H9 (cell line): Measurements from ENCODE around the gene TRMT1. TPM values are rescaled to one million over a fixed set of nuclear protein-coding genes. Genes with fewer than 3 reads are reported as not detected.
A peak's percentile ranks its signal among the peaks of the same experiment; 100 is the strongest.

ENCODE experiments used
- DNase-seq: peaks from one replicate; pipeline ENCODE4 v3.0.0-alpha.2; 2017
- H2AFZ ChIP-seq: one replicate; pipeline ENCODE4 v1.6.1; 2013; ENCODE audit warnings: mild to moderate bottlenecking, low read length, control low read depth, moderate library complexity
- H2AK5ac ChIP-seq: 2 replicates; pipeline ENCODE4 v1.6.1; 2013; ENCODE audit warnings: low read length, control low read depth, mixed read lengths; ENCODE audit not compliant: insufficient read length
- H2BK120ac ChIP-seq: one replicate; pipeline ENCODE4 v1.6.1; 2013; ENCODE audit warnings: low read depth, mild to moderate bottlenecking, low read length, control low read depth, inconsistent platforms; ENCODE audit not compliant: poor library complexity, severe bottlenecking
- H2BK12ac ChIP-seq: 2 replicates; pipeline ENCODE4 v1.6.1; 2013; ENCODE audit warnings: low read length, control low read depth, mixed read lengths, low read depth; ENCODE audit not compliant: insufficient read length
- H2BK15ac ChIP-seq: 2 replicates; pipeline ENCODE4 v1.6.1; 2013; ENCODE audit warnings: low read depth, low read length, control low read depth
- H2BK20ac ChIP-seq: one replicate; pipeline ENCODE4 v1.6.1; 2013; ENCODE audit warnings: low read depth, mild to moderate bottlenecking, low read length, control low read depth, inconsistent platforms; ENCODE audit not compliant: poor library complexity, severe bottlenecking
- H2BK5ac ChIP-seq: 2 replicates; pipeline ENCODE4 v1.6.1; 2013; ENCODE audit warnings: low read length, control low read depth, mixed read lengths; ENCODE audit not compliant: insufficient read length
- H3K14ac ChIP-seq: 2 replicates; pipeline ENCODE4 v1.6.1; 2013; ENCODE audit warnings: low read length, control low read depth; ENCODE audit not compliant: insufficient read depth
- H3K18ac ChIP-seq: 2 replicates; pipeline ENCODE4 v1.6.1; 2013; ENCODE audit warnings: low read depth, mild to moderate bottlenecking, mixed read lengths, low read length, control low read depth; ENCODE audit not compliant: insufficient read length
- H3K23ac ChIP-seq: 2 replicates; pipeline ENCODE4 v1.6.1; 2013; ENCODE audit warnings: low read length, control low read depth, mixed read lengths, low read depth; ENCODE audit not compliant: insufficient read length
- H3K23me2 ChIP-seq: 2 replicates; pipeline ENCODE4 v1.6.1; 2013; ENCODE audit warnings: low read depth, mild to moderate bottlenecking, mixed read lengths, low read length, control low read depth; ENCODE audit not compliant: insufficient read length, poor library complexity, severe bottlenecking
- H3K27ac ChIP-seq: 2 replicates; pipeline ENCODE4 v1.5.1; 2013; ENCODE audit warnings: low read length, control low read depth, mixed read lengths, low read depth; ENCODE audit not compliant: insufficient read length
- H3K27me3 ChIP-seq: 2 replicates; pipeline ENCODE4 v1.6.1; 2013; ENCODE audit warnings: low read length, control low read depth, inconsistent platforms; ENCODE audit not compliant: insufficient read depth
- H3K4ac ChIP-seq: 2 replicates; pipeline ENCODE4 v1.6.1; 2013; ENCODE audit warnings: low read depth, mild to moderate bottlenecking, control low read depth, inconsistent platforms, low read length, moderate library complexity
- H3K4me1 ChIP-seq: 2 replicates; pipeline ENCODE4 v1.6.1; 2013; ENCODE audit warnings: low read length, control low read depth, inconsistent platforms; ENCODE audit not compliant: insufficient read depth
- H3K4me2 ChIP-seq: 2 replicates; pipeline ENCODE4 v1.6.1; 2013; ENCODE audit warnings: low read length, control low read depth, mixed read lengths; ENCODE audit not compliant: insufficient read length, insufficient read depth
- H3K56ac ChIP-seq: 2 replicates; pipeline ENCODE4 v1.6.1; 2013; ENCODE audit warnings: low read depth, mild to moderate bottlenecking, mixed read lengths, low read length, control low read depth; ENCODE audit not compliant: insufficient read length
- H3K79me1 ChIP-seq: 2 replicates; pipeline ENCODE4 v1.6.1; 2013; ENCODE audit warnings: low read depth, mild to moderate bottlenecking, moderate library complexity, low read length, control low read depth, inconsistent platforms; ENCODE audit not compliant: insufficient read depth, poor library complexity, severe bottlenecking
- H3K79me2 ChIP-seq: 2 replicates; pipeline ENCODE4 v1.6.1; 2013; ENCODE audit warnings: low read length, control low read depth, inconsistent platforms; ENCODE audit not compliant: insufficient read depth
- H3K9ac ChIP-seq: 2 replicates; pipeline ENCODE4 v1.6.1; 2013; ENCODE audit warnings: low read length, control low read depth, mixed read lengths; ENCODE audit not compliant: insufficient read length; ENCODE audit errors: extremely low read depth
- H3K9me3 ChIP-seq: one replicate; pipeline ENCODE4 v1.6.1; 2013; ENCODE audit warnings: low read depth, low read length, inconsistent platforms; ENCODE audit not compliant: control insufficient read depth
- H3T11ph ChIP-seq: one replicate; pipeline ENCODE4 v1.6.1; 2013; ENCODE audit warnings: mild to moderate bottlenecking, low read length, control low read depth, inconsistent platforms
- H4K20me1 ChIP-seq: one replicate; pipeline ENCODE4 v1.6.1; 2013; ENCODE audit not compliant: control insufficient read depth, insufficient read length, insufficient read depth
- H4K5ac ChIP-seq: 2 replicates; pipeline ENCODE4 v1.6.1; 2013; ENCODE audit warnings: low read depth, mild to moderate bottlenecking, mixed read lengths, low read length, control low read depth; ENCODE audit not compliant: insufficient read length
- H4K8ac ChIP-seq: replicated peaks from 2 replicates; pipeline ENCODE4 v1.6.1; 2013; ENCODE audit warnings: low read length, control low read depth, mixed read lengths, low read depth; ENCODE audit not compliant: insufficient read length
- H4K91ac ChIP-seq: 2 replicates; pipeline ENCODE4 v1.6.1; 2013; ENCODE audit warnings: low read depth, mild to moderate bottlenecking, moderate library complexity, mixed read lengths, low read length, control low read depth; ENCODE audit not compliant: insufficient read length
- H3K27ac Mint-ChIP-seq, 3 experiments: 2 replicates in 2 of 3; 3 replicates in 1 of 3; pipeline ENCODE4 v1.8.0; 2020 to 2021; ENCODE audit warnings: mixed read lengths in 3 of 3, mild to moderate bottlenecking in 1 of 3, moderate library complexity in 1 of 3
- H3K27me3 Mint-ChIP-seq: 2 replicates; pipeline ENCODE4 v1.8.0; 2021; ENCODE audit warnings: low read depth, mild to moderate bottlenecking, moderate library complexity, mixed read lengths
- H3K36me3 Mint-ChIP-seq, 3 experiments: 2 replicates in 2 of 3; 3 replicates in 1 of 3; pipeline ENCODE4 v1.8.0; 2020 to 2021; ENCODE audit warnings: low read depth in 3 of 3, mixed read lengths in 3 of 3; ENCODE audit not compliant: insufficient read depth in 1 of 3
- H3K4me1 Mint-ChIP-seq, 2 experiments: 2 replicates each; pipeline ENCODE4 v1.8.0; 2020; ENCODE audit warnings: mixed read lengths in 2 of 2
- H3K4me3 Mint-ChIP-seq, 2 experiments: 2 replicates in 1 of 2; 3 replicates in 1 of 2; pipeline ENCODE4 v1.8.0; 2020 to 2021; ENCODE audit warnings: mild to moderate bottlenecking in 2 of 2, mixed read lengths in 2 of 2, moderate library complexity in 1 of 2
- H3K9me3 Mint-ChIP-seq, 2 experiments: 2 replicates in 1 of 2; 3 replicates in 1 of 2; pipeline ENCODE4 v1.8.0; 2020; ENCODE audit warnings: mild to moderate bottlenecking in 2 of 2, mixed read lengths in 2 of 2, moderate library complexity in 1 of 2
- WGBS: extraction: QIAGEN DNeasy Blood & Tissue Kit; methylation state at CpG from one replicate; pipeline ENCODE4 v1.1.7; 2013; ENCODE audit warnings: missing lambda C conversion rate, low lambda C conversion rate, mixed read lengths; ENCODE audit not compliant: insufficient read length; ENCODE audit errors: extremely low coverage; 5-methylcytosine and 5-hydroxymethylcytosine counted together
- total RNA-seq: library from RNA; stranded (reverse); gene quantifications from 2 replicates; pipeline ENCODE4 v1.2.1, GENCODE V29; 2021
- TF ChIP-seq, protein P1 (sequence below): fragments of 200-600 bp; sonication (generic); conservative IDR thresholded peaks from 3 replicates; pipeline ENCODE4 v1.8.0; 2021; ENCODE audit warnings: antibody characterized with exemption, mild to moderate bottlenecking

Gene TRMT1
- total RNA-seq, 1 experiment from 2014 or later = 95.7 TPM

DNA sequence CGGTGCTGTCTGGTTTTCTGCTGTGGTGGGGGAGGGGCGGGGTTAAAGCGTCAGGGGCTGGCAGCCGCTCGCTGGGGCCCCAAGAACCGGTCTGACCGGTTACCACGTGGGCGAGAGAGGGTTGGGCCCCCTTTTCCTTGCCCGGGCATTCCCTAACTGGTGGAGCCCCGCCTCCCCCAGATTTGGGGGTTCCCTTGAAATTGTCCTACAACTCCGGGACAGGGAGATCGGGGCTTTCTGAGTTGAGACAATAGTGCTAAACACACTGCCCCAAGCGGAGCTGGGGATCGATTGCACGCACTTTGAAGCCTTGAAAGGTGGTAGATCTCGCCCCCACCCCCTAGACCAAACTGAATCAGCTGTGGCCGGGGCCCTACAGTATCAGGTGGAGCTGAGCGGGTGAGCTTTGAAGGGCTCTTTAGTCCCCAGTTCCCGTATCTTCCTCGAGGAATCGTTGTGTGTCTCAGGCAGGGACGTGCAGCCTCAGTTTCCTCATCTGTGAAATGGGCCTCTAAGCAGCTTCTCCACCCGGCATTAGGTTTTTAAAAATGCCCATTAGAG lies 38.5 kb upstream of the TRMT1 start:
- H3K27me3 ChIP-seq = no peaks in the 10 kb centered on the region
- peaks cover 16% of the 10 kb centered on the region for H3K23me2 ChIP-seq
- H3K18ac ChIP-seq = peak overlapping the region; percentile 71
- H2BK20ac ChIP-seq = no peak overlapping the region
- no peak overlapping the region for H2AFZ ChIP-seq
- peak overlapping the region; percentile 32; the same call in 1 of the 2 replicates for H3K14ac ChIP-seq
- H3K36me3 Mint-ChIP-seq = peaks cover 14 to 21% (median 18%) of the 10 kb centered on the region in 3 experiments
- H3K4me1 ChIP-seq = no peaks in the 10 kb centered on the region; the same call in 1 of the 2 replicates
- H2BK120ac ChIP-seq = no peak overlapping the region
- H2BK5ac ChIP-seq = no peak overlapping the region
- no peaks in the 10 kb centered on the region for H3K79me1 ChIP-seq
- no peak overlapping the region for H2BK12ac ChIP-seq
- H4K91ac ChIP-seq = no peak overlapping the region
- H3K9ac ChIP-seq = peak overlapping the region; percentile 55
- H4K20me1 ChIP-seq = no peaks in the 10 kb centered on the region
- no peak overlapping the region for H2BK15ac ChIP-seq
- no peak overlapping the region; the same call in 1 of the 2 replicates for H3K4ac ChIP-seq
- DNase-seq = peak; percentile 92
- H3K4me2 ChIP-seq = peak overlapping the region; percentile 78
- H3K27me3 Mint-ChIP-seq = peaks cover 12% of the 10 kb centered on the region
- peaks cover 17% of the 10 kb centered on the region; the same call in 1 of the 2 replicates for H3K79me2 ChIP-seq
- peak overlapping the region; percentile 98 to 99 (median 99) for H3K27ac Mint-ChIP-seq
- WGBS = no CpG with 5 or more reads among the region's 24 CpGs
- no peak overlapping the region for H3T11ph ChIP-seq
- peaks cover 17 to 23% of the 10 kb centered on the region in 2 experiments for H3K4me1 Mint-ChIP-seq
- H3K27ac ChIP-seq = peak overlapping the region; percentile 84
- H3K9me3 Mint-ChIP-seq = peaks cover 8 to 9% of the 10 kb centered on the region in 2 experiments; a peak in 3 of 5 replicates
- peak overlapping the region; percentile 7 for H2AK5ac ChIP-seq
- peak overlapping the region; percentile 96 to 97 for H3K4me3 Mint-ChIP-seq
- peak overlapping the region; percentile 39 for H4K5ac ChIP-seq
- no peak overlapping the region for H3K56ac ChIP-seq
- no peaks in the 10 kb centered on the region for H3K9me3 ChIP-seq
- TF ChIP-seq, protein P1, sequence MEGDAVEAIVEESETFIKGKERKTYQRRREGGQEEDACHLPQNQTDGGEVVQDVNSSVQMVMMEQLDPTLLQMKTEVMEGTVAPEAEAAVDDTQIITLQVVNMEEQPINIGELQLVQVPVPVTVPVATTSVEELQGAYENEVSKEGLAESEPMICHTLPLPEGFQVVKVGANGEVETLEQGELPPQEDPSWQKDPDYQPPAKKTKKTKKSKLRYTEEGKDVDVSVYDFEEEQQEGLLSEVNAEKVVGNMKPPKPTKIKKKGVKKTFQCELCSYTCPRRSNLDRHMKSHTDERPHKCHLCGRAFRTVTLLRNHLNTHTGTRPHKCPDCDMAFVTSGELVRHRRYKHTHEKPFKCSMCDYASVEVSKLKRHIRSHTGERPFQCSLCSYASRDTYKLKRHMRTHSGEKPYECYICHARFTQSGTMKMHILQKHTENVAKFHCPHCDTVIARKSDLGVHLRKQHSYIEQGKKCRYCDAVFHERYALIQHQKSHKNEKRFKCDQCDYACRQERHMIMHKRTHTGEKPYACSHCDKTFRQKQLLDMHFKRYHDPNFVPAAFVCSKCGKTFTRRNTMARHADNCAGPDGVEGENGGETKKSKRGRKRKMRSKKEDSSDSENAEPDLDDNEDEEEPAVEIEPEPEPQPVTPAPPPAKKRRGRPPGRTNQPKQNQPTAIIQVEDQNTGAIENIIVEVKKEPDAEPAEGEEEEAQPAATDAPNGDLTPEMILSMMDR = peak; percentile 42; the same call in 2 of the 3 replicates
- no peak overlapping the region for H3K23ac ChIP-seq
- no peak overlapping the region for H4K8ac ChIP-seq
